GM13976 (cell line): Measurements from ENCODE around the gene FSTL5.

Experiments
- DNase-seq: peaks from one replicate; pipeline ENCODE4 v3.0.0; 2012; ENCODE audit warnings: low spot score
- CTCF ChIP-seq: IDR thresholded peaks from 2 replicates; pipeline ENCODE4 v1.5.1; 2012; ENCODE audit warnings: borderline replicate concordance, mild to moderate bottlenecking; ENCODE audit not compliant: insufficient read depth; ENCODE audit errors: extremely low read depth, missing control alignments, control extremely low read depth
- in situ Hi-C: fragments of 300-500 bp; cut with MboI; formaldehyde crosslinking; loops from one replicate; pipeline ENCODE4 v1.12.0; 2022; ENCODE audit warnings: low sequenced_read_pairs, mixed read lengths, inconsistent platforms; ENCODE audit not compliant: unreplicated experiment

Gene FSTL5

GRCh38 chr4:161892951-161893350, 270.8 kb downstream of the FSTL5 start:
- no peak for DNase-seq
- in situ Hi-C loops: no loop called here
- no peak for TF ChIP-seq CTCF

- in situ Hi-C loops: no loop called here
- no peak for TF ChIP-seq CTCF
- no peak for DNase-seq
These were observed 280.6 kb downstream of the FSTL5 start for GRCh38 chr4:161883157-161883556.

GRCh38 chr4:161881370-161881769, 282.4 kb downstream of the FSTL5 start:
- DNase-seq: no peak
- TF ChIP-seq CTCF: no peak
- in situ Hi-C loops: no loop called here

GRCh38 chr4:161869511-161869910, 294.3 kb downstream of the FSTL5 start:
- in situ Hi-C loops: no loop called here
- TF ChIP-seq CTCF: no peak

GRCh38 chr4:161856711-161857326, 307.0 kb downstream of the FSTL5 start:
- TF ChIP-seq CTCF: no peak
- in situ Hi-C loops: no loop called here
- no peak for DNase-seq

More at GRCh38 chr4:161869511-161869910, 294.3 kb downstream of the FSTL5 start:
- DNase-seq: no peak

GRCh38 chr4:161850631-161851030, 313.2 kb downstream of the FSTL5 start:
- TF ChIP-seq CTCF: no peak
- in situ Hi-C loops: no loop called here

More at GRCh38 chr4:161850631-161851030, 313.2 kb downstream of the FSTL5 start:
- DNase-seq: no peak
